Heart right ventricle (tissue), 16 donors: ENCODE results near the gene FOSB. TPM values are rescaled to one million over a fixed set of nuclear protein-coding genes. Genes with fewer than 3 reads are reported as not detected.

ENCODE experiments used
- ATAC-seq, 8 donors: fragments of 200-7000 bp; cut with Tn5 transposase; one replicate each; pipeline ENCODE4 v1.9.1; 2020; ENCODE audit warnings: mild to moderate bottlenecking in 8 of 8, moderate library complexity in 8 of 8, moderate number of reproducible peaks in 1 of 8
- DNase-seq, 2 donors: peaks; one replicate each; pipeline ENCODE4 v3.0.0-alpha.2; 2020
- H3K27ac ChIP-seq, 10 donors: fragments of 200-600 bp; sonication (generic) in 2 of 10; one replicate each; pipeline versions ENCODE4 v1.5.0 to v1.8.0; 2020 to 2022; ENCODE audit warnings: mild to moderate bottlenecking in 3 of 10
- H3K27me3 ChIP-seq, 7 donors: fragments of 200-600 bp; one replicate each; pipeline ENCODE4 v1.8.0; 2021 to 2022; ENCODE audit warnings: mild to moderate bottlenecking in 2 of 7
- H3K36me3 ChIP-seq, 9 donors: fragments of 200-600 bp; sonication (generic) in 1 of 9; one replicate each; pipeline versions ENCODE4 v1.5.0 to v1.8.0; 2020 to 2022; ENCODE audit warnings: mild to moderate bottlenecking in 2 of 9
- H3K4me1 ChIP-seq, 9 donors: fragments of 200-600 bp; sonication (generic) in 1 of 9; one replicate each; pipeline versions ENCODE4 v1.5.0 to v1.8.0; 2020 to 2022; ENCODE audit warnings: mild to moderate bottlenecking in 4 of 9
- H3K4me3 ChIP-seq, 10 donors: fragments of 200-600 bp; sonication (generic) in 2 of 10; one replicate each; pipeline versions ENCODE4 v1.5.0 to v1.8.0; 2020 to 2022; ENCODE audit warnings: mild to moderate bottlenecking in 7 of 10, moderate library complexity in 2 of 10
- H3K9me3 ChIP-seq, 11 donors: fragments of 200-600 bp in 10 of 11; sonication (generic) in 2 of 11; one replicate each; pipeline versions ENCODE4 v1.5.0 to v1.8.0; 2013 to 2022; ENCODE audit warnings: mild to moderate bottlenecking in 2 of 11, control low read depth in 1 of 11, moderate library complexity in 1 of 11
- WGBS, 2 donors: extraction: QIAGEN DNeasy Blood & Tissue Kit; methylation state at CpG; one replicate each; pipeline ENCODE4 v1.1.7; 2013; ENCODE audit warnings: inconsistent platforms in 1 of 2; 5-methylcytosine and 5-hydroxymethylcytosine counted together
- intact Hi-C, 10 donors: fragments of 100-400 bp; cut with DNase I; formaldehyde crosslinking; loops; one replicate each; pipeline versions ENCODE4 v1.11.1 to v1.14.2; 2022
- polyA plus RNA-seq, 2 donors: library from polyadenylated mRNA; stranded (reverse); fragments of 200-250 nt; gene quantifications; one replicate each; pipeline ENCODE4 v1.2.3, GENCODE V29; 2013
- total RNA-seq, 10 donors: library from RNA; stranded (reverse); fragmentation: NEBNext Ultra II Directional in 3 of 10; extraction: Animal tissue kit (Norgen Biotek cat#: 25700) in 3 of 10; gene quantifications; one replicate each; pipeline versions ENCODE4 v1.2.1 to v1.2.4, GENCODE V29; 2021 to 2023
- TF ChIP-seq, protein P1 (sequence below), 9 donors: fragments of 200-600 bp; sonication (generic) in 2 of 9; IDR thresholded peaks; one replicate each; pipeline versions ENCODE4 v1.5.0 to v1.8.0; 2021 to 2022; ENCODE audit warnings: antibody characterized with exemption in 9 of 9, mild to moderate bottlenecking in 5 of 9, moderate library complexity in 1 of 9
- donor health status: Arrhythmogenic right ventricular cardiomyopathy.
- donor health status: ischemic (EF 13 %, LVEDD 7.1; RV severe dilation, severe dysfunction).
- donor health status: healthy with polysubstance abuse.
- donor health status: DM: no; HTN: yes; CAD: no.
- donor health status: DM: no; HTN: no; CAD: no.
- donor health status: ischemic (EF 25% LVEDD 6.9; RV normal size, moderate dysfunction).
- donor health status: ischemic (EF 25% LVEDD 5.7; RV mildly dilated, moderate dysfunction).
- donor health status: healthy.
- donor health status: DM: yes; HTN: yes; CAD: no.
- donor health status: Ischemic cardiomyopathy.
- donor health status: ischemic (EF 35%, LVEDD 5.7; RV mildly dilated, moderate dysfunction).
- donor health status: nonischemic (EF 11% LVEDD 7.7; RV severe dilation, severe dysfunction).
- donor health status: DM: yes; HTN: yes; CAD: no.
- donor health status: PGD.
- donor health status: ischemic (EF 29% LVEDD 5.4; RV normal size, mild dysfunction).
- donor health status: nonischemic (EF 23%, LVEDD 6.1; RV moderate dilation, normal function).

Gene FOSB
- total and polyA plus RNA-seq, 12 donors = 0.39 to 54.5 (median 4.8) TPM

DNA sequence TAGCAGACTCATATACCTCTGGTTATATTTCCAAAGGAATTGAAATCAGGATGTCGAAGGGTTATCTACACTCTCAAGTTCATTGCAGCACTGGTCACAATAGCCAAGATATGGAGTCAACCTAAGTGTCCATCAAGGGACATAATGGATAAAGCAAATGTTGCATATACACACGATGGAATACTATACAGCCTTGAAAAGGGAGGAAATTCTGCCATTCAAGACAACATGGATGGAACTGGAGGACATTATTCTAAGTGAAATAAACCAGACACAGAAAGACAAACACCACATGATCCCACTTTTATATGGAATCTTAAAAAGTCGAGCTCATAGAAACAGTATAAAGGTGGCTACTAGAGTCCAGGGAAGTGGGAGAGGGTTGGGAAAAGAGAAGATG is 30.5 kb upstream of the FOSB start:
- Histone ChIP-seq H3K27me3 (no peaks in the 10 kb centered on the region), H3K36me3 (no peaks in the 10 kb centered on the region), H3K4me1 (peaks cover 0 to 20% (median 12%) of the 10 kb centered on the region in 9 donors), H3K27ac (no peak overlapping the region), H3K4me3 (no peak overlapping the region), H3K9me3 (no peaks in the 10 kb centered on the region)
- TF ChIP-seq, protein P1, sequence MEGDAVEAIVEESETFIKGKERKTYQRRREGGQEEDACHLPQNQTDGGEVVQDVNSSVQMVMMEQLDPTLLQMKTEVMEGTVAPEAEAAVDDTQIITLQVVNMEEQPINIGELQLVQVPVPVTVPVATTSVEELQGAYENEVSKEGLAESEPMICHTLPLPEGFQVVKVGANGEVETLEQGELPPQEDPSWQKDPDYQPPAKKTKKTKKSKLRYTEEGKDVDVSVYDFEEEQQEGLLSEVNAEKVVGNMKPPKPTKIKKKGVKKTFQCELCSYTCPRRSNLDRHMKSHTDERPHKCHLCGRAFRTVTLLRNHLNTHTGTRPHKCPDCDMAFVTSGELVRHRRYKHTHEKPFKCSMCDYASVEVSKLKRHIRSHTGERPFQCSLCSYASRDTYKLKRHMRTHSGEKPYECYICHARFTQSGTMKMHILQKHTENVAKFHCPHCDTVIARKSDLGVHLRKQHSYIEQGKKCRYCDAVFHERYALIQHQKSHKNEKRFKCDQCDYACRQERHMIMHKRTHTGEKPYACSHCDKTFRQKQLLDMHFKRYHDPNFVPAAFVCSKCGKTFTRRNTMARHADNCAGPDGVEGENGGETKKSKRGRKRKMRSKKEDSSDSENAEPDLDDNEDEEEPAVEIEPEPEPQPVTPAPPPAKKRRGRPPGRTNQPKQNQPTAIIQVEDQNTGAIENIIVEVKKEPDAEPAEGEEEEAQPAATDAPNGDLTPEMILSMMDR (IDR thresholded peaks at IDR 0.05) = no peak
- 89% methylated on average over 3 of the region's 3 CpGs for WGBS, 2 donors
- intact Hi-C loops = no loop called here
- no peak for ATAC-seq
- no peak for DNase-seq

DNA sequence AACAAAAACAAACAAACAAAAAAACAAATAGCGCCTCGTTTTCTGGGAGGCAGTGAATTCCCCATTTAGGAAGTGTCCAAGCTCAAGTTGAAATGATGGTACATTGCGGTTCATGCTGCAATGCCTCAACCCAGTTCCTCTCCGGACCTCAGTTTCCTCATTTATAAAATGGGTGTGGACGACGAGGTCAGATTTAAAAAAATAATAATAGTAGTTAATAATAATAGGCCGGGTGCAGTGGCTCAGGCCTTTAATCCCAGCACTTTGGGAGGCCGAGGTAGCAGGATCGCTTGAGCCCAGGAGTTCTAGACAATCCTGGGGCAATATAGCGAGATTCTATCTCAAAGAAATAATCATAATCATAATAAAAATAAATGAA is 28.6 kb upstream of the FOSB start:
- ATAC-seq (no peak), DNase-seq (no peak)
- intact Hi-C loops = loop anchor here (1.0 to 2.0 kb wide), 4 partner anchors 39 to 42 kb away; no protein-coding TSS in a partner anchor
- TF ChIP-seq, protein P1 (IDR thresholded peaks at IDR 0.05) = no peak
- H3K36me3 ChIP-seq = no peaks in the 10 kb centered on the region
- peaks cover 0 to 38% (median 22%) of the 10 kb centered on the region in 9 donors for H3K4me1 ChIP-seq
- H3K27ac ChIP-seq = peak overlapping the region in 9 of 10 donors; percentile 89 to 99 (median 94)
- peak overlapping the region; percentile 4 to 77 (median 69) for H3K4me3 ChIP-seq
- no peaks in the 10 kb centered on the region for H3K27me3 ChIP-seq
- H3K9me3 ChIP-seq = no peaks in the 10 kb centered on the region
- WGBS, 2 donors = 35% methylated on average over 10 of the region's 10 CpGs

DNA sequence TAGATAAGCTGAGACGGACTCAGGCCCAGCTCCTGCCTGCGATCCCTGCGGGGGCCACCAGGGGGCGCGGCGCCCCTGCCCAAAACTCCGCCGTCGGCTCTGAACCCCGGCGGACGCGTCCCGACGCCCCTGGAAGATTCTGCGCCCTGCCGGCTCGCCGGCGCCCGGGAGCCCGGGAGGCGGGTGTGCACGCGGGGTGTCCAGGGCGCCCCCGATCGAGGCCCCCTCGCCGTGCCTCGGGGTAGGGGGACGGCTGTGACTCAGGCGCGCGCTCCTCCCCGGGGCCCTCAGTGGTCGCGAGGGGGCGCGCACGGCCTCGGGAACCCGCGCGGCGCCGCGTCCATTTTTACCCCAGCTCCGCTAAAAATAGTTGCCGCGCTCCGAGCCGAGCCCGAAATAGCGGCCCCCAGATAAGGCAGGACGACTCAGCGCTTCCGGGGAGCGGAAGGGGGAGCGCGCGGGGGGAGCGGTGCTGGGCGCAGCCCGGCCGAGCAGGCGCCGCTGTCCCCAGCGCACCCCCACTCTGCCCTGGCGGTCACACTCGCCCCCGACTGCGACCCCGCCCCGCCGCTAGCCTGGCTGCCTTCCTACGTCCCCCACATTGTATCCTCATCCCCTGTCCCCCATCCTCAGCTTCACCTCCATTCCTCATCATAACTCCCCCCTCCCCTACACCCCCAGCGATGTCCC is 28.1 kb upstream of the FOSB start:
- intact Hi-C loops = loop anchor here (1.0 to 10.0 kb wide), 6 partner anchors 39 to 205 kb away; partner anchors contain the start of gene GPR4 (in 1 of the 10)
- H3K4me3 ChIP-seq = peak overlapping the region; percentile 4 to 77 (median 69)
- peaks cover 0 to 42% (median 26%) of the 10 kb centered on the region in 9 donors for H3K4me1 ChIP-seq
- DNase-seq (peak; percentile 90), ATAC-seq (peak; percentile 56 to 83 (median 70))
- H3K27ac ChIP-seq = peak overlapping the region; percentile 88 to 99 (median 94)
- WGBS, 2 donors = 1% methylated on average over 70 to 78 of the region's 78 CpGs
- H3K27me3 ChIP-seq = no peaks in the 10 kb centered on the region
- no peaks in the 10 kb centered on the region for H3K9me3 ChIP-seq
- TF ChIP-seq, protein P1 (IDR thresholded peaks at IDR 0.05) = peak; percentile 99 to 100 (median 99)
- no peaks in the 10 kb centered on the region for H3K36me3 ChIP-seq

DNA sequence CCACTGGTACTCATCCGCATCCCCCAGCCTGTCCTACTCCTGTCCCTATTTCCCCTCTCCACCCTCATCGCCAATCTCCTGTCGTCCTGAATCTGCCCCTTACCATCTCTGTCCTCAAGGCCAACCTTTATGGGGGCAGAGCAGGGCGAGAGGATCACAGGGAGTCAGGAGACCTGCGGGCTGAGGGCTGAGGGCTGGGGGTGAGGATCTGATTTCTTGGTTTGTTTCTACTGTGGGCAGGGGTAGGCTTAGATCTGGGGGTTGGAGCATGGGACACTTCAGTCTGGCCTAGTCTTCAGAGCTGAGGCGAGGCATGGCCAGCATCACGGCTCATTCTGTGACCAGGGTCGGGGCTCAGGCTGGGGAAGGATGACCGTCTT is 27.5 kb upstream of the FOSB start:
- no peaks in the 10 kb centered on the region for H3K36me3 ChIP-seq
- no peaks in the 10 kb centered on the region for H3K9me3 ChIP-seq
- peak overlapping the region; percentile 88 to 99 (median 94) for H3K27ac ChIP-seq
- no peak for ATAC-seq
- intact Hi-C loops = loop anchor here in 2 of 10 donors (5.0 to 10.0 kb wide), 2 partner anchors 162 to 205 kb away; partner anchors contain the start of gene GPR4 (in 1 of the 2)
- H3K4me1 ChIP-seq = peaks cover 0 to 47% (median 31%) of the 10 kb centered on the region in 9 donors
- TF ChIP-seq, protein P1 (IDR thresholded peaks at IDR 0.05) = no peak
- H3K27me3 ChIP-seq = no peaks in the 10 kb centered on the region
- no peak for DNase-seq
- peak overlapping the region in 9 of 10 donors; percentile 53 to 77 (median 71) for H3K4me3 ChIP-seq
- WGBS, 2 donors = 46 to 49% methylated on average over 9 of the region's 9 CpGs
